CD14-positive monocyte (primary cell): ENCODE measurements around the gene SLC17A1. TPM values are rescaled to one million over a fixed set of nuclear protein-coding genes. Genes with fewer than 3 reads are reported as not detected.

Experiments used
- DNase-seq, 3 donors: peaks; one replicate each; pipeline ENCODE4 v3.0.0-alpha.2; 2011 to 2022
- H2AFZ ChIP-seq: 2 replicates; pipeline ENCODE4 v1.6.0; 2012; ENCODE audit warnings: mild to moderate bottlenecking, low read depth, low read length, inconsistent platforms; ENCODE audit not compliant: insufficient read depth, poor library complexity, severe bottlenecking
- H3K27ac ChIP-seq, 2 donors: 1 replicate in 1 of 2; 2 replicates in 1 of 2; pipeline ENCODE4 v1.5.1; 2012 to 2013; ENCODE audit warnings: low read length in 2 of 2, control low read depth in 1 of 2, inconsistent platforms in 1 of 2, low read depth in 1 of 2, mild to moderate bottlenecking in 1 of 2
- H3K27me3 ChIP-seq, 2 donors: one replicate each; pipeline versions ENCODE4 v1.6.0 to v1.6.1; 2011 to 2013; ENCODE audit warnings: low read length in 2 of 2; ENCODE audit not compliant: control insufficient read depth in 2 of 2, insufficient read depth in 2 of 2
- H3K36me3 ChIP-seq, 2 donors: replicated peaks in 1 of 2; 1 replicate in 1 of 2; 2 replicates in 1 of 2; pipeline versions ENCODE4 v1.5.1 to v1.6.1; 2012 to 2013; ENCODE audit warnings: low read length in 2 of 2, control low read depth in 1 of 2, inconsistent platforms in 1 of 2, mild to moderate bottlenecking in 1 of 2; ENCODE audit not compliant: insufficient read depth in 2 of 2, control insufficient read depth in 1 of 2
- H3K4me1 ChIP-seq, 2 donors: 1 replicate in 1 of 2; 2 replicates in 1 of 2; pipeline versions ENCODE4 v1.5.1 to v1.6.1; 2012 to 2013; ENCODE audit warnings: low read length in 2 of 2, control low read depth in 1 of 2, inconsistent platforms in 1 of 2, mild to moderate bottlenecking in 1 of 2, moderate library complexity in 1 of 2; ENCODE audit not compliant: insufficient read depth in 2 of 2, control insufficient read depth in 1 of 2
- H3K4me2 ChIP-seq: replicated peaks from 2 replicates; pipeline ENCODE3; 2012; ENCODE audit warnings: low read length, moderate library complexity, mild to moderate bottlenecking; ENCODE audit not compliant: poor library complexity, severe bottlenecking; ENCODE audit errors: extremely low read depth
- H3K4me3 ChIP-seq, 3 experiments: fragments of 200-600 bp in 1 of 3; sonication (generic) in 1 of 3; replicated peaks in 1 of 3; 1 replicate in 2 of 3; 2 replicates in 1 of 3; pipeline ENCODE4 v1.5.1; 2011 to 2013; ENCODE audit warnings: low read length in 3 of 3, mild to moderate bottlenecking in 3 of 3, control low read depth in 2 of 3, low read depth in 2 of 3, inconsistent platforms in 1 of 3, moderate library complexity in 1 of 3
- H3K79me2 ChIP-seq: 2 replicates; pipeline ENCODE4 v1.6.0; 2012; ENCODE audit warnings: mild to moderate bottlenecking, control low read depth, inconsistent platforms, low read length, moderate library complexity; ENCODE audit not compliant: insufficient read depth
- H3K9ac ChIP-seq: 2 replicates; pipeline ENCODE4 v1.6.0; 2017; ENCODE audit warnings: low read length, mild to moderate bottlenecking; ENCODE audit not compliant: insufficient read depth, poor library complexity, severe bottlenecking
- H3K9me3 ChIP-seq, 2 donors: replicated peaks in 1 of 2; 1 replicate in 1 of 2; 2 replicates in 1 of 2; pipeline versions ENCODE4 v1.5.1 to v1.6.1; 2012 to 2013; ENCODE audit warnings: low read length in 2 of 2, control low read depth in 1 of 2; ENCODE audit not compliant: control insufficient read depth in 1 of 2, insufficient read depth in 1 of 2
- H4K20me1 ChIP-seq: 2 replicates; pipeline ENCODE4 v1.6.0; 2012; ENCODE audit warnings: mild to moderate bottlenecking, low read length, control low read depth, moderate library complexity; ENCODE audit not compliant: insufficient read depth
- H3K27ac Mint-ChIP-seq, 7 donors: one replicate each; pipeline ENCODE4 v1.8.0; 2020; ENCODE audit warnings: mild to moderate bottlenecking in 7 of 7, mixed read lengths in 7 of 7, moderate library complexity in 6 of 7, inconsistent platforms in 2 of 7
- H3K27me3 Mint-ChIP-seq, 3 donors: one replicate each; pipeline ENCODE4 v1.8.0; 2021 to 2022; ENCODE audit warnings: low read depth in 3 of 3, mild to moderate bottlenecking in 3 of 3, mixed read lengths in 3 of 3, moderate library complexity in 3 of 3, inconsistent platforms in 1 of 3
- H3K36me3 Mint-ChIP-seq, 2 donors: one replicate each; pipeline ENCODE4 v1.8.0; 2020; ENCODE audit warnings: mixed read lengths in 2 of 2, inconsistent platforms in 1 of 2, mild to moderate bottlenecking in 1 of 2
- H3K4me1 Mint-ChIP-seq: one replicate; pipeline ENCODE4 v1.8.0; 2020; ENCODE audit warnings: mild to moderate bottlenecking, mixed read lengths
- H3K4me3 Mint-ChIP-seq, 2 donors: one replicate each; pipeline ENCODE4 v1.8.0; 2020; ENCODE audit warnings: mild to moderate bottlenecking in 2 of 2, mixed read lengths in 2 of 2, moderate library complexity in 1 of 2
- H3K9me3 Mint-ChIP-seq, 7 donors: one replicate each; pipeline ENCODE4 v1.8.0; 2020 to 2022; ENCODE audit warnings: mixed read lengths in 7 of 7, mild to moderate bottlenecking in 6 of 7, moderate library complexity in 6 of 7, inconsistent platforms in 2 of 7
- WGBS: methylation state at CpG from one replicate; pipeline ENCODE4 v1.1.5; 2013; ENCODE audit warnings: missing lambda C conversion rate; ENCODE audit not compliant: insufficient coverage; 5-methylcytosine and 5-hydroxymethylcytosine counted together
- intact Hi-C, 2 donors: fragments of 100-400 bp; cut with micrococcal nuclease; formaldehyde crosslinking; loops; one replicate each; pipeline versions ENCODE4 v1.15.0 to v1.15.1; 2023
- polyA plus RNA-seq, 3 donors: library from polyadenylated mRNA; depleted of rRNA in 1 of 3; unstranded in 2 of 3; stranded (reverse) in 1 of 3; fragments of 300-500 nt in 2 of 3; fragments of >200 nt in 1 of 3; fragmentation: Illumina TruSeq in 2 of 3; gene quantifications; 1 replicate in 2 of 3; 2 replicates in 1 of 3; pipeline ENCODE4 v1.2.3, GENCODE V29; 2012 to 2021
- TF ChIP-seq, protein P1 (sequence below): fragments of 200-600 bp; IDR thresholded peaks from one replicate; pipeline ENCODE4 v1.8.0; 2022; ENCODE audit warnings: antibody characterized with exemption, mild to moderate bottlenecking

The SLC17A1 gene
- polyA plus RNA-seq, 3 donors: not detected

GRCh38 chr6:25753079-25753478 lies 78.8 kb downstream of the SLC17A1 start:
- Histone ChIP-seq H3K4me2 (no peak overlapping the region), H4K20me1 (no peaks in the 10 kb centered on the region), H3K36me3 (no peaks in the 10 kb centered on the region), H3K9ac (no peak overlapping the region), H3K79me2 (no peaks in the 10 kb centered on the region), H3K4me3 (no peak overlapping the region), H3K9me3 (no peaks in the 10 kb centered on the region), H3K27me3 (no peaks in the 10 kb centered on the region), H2AFZ (no peak overlapping the region), H3K27ac (no peak overlapping the region), H3K4me1 (peaks cover 0 to 5% of the 10 kb centered on the region in 2 donors)
- Mint-ChIP-seq H3K4me3 (no peak overlapping the region), H3K4me1 (peaks cover 4% of the 10 kb centered on the region), H3K36me3 (no peaks in the 10 kb centered on the region), H3K27ac (no peak overlapping the region), H3K9me3 (no peaks in the 10 kb centered on the region), H3K27me3 (peaks cover 0 to 1% (median 0%) of the 10 kb centered on the region in 3 donors)
- TF ChIP-seq, protein P1, sequence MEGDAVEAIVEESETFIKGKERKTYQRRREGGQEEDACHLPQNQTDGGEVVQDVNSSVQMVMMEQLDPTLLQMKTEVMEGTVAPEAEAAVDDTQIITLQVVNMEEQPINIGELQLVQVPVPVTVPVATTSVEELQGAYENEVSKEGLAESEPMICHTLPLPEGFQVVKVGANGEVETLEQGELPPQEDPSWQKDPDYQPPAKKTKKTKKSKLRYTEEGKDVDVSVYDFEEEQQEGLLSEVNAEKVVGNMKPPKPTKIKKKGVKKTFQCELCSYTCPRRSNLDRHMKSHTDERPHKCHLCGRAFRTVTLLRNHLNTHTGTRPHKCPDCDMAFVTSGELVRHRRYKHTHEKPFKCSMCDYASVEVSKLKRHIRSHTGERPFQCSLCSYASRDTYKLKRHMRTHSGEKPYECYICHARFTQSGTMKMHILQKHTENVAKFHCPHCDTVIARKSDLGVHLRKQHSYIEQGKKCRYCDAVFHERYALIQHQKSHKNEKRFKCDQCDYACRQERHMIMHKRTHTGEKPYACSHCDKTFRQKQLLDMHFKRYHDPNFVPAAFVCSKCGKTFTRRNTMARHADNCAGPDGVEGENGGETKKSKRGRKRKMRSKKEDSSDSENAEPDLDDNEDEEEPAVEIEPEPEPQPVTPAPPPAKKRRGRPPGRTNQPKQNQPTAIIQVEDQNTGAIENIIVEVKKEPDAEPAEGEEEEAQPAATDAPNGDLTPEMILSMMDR: no peak
- intact Hi-C loops: no loop called here
- DNase-seq: no peak

DNA sequence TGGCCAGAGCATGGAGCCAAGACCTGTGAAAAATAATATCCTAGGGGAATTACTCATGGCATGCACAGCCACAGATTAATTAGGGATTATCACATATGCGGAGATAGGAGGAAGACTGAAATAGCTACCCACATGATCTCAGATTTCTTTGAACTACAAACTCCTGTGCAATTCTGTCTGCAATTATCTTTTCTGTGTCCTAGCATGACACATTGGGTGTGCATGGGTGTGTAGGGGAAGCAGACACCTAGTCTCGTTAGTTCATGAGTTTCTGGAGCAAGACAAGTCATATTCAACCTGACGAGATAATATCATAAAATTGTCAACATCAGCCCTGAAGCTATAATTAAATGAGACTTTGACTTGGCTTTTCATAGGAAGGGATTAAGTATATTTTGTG lies 80.9 kb downstream of the SLC17A1 start:
- TF ChIP-seq, protein P1: no peak
- no peak for DNase-seq
- Histone ChIP-seq H3K9ac (no peak overlapping the region), H3K36me3 (no peaks in the 10 kb centered on the region), H3K27me3 (no peaks in the 10 kb centered on the region), H3K4me2 (no peak overlapping the region), H3K4me1 (peaks cover 0 to 5% of the 10 kb centered on the region in 2 donors), H2AFZ (no peak overlapping the region), H4K20me1 (no peaks in the 10 kb centered on the region), H3K79me2 (no peaks in the 10 kb centered on the region), H3K9me3 (no peaks in the 10 kb centered on the region), H3K4me3 (no peak overlapping the region), H3K27ac (no peak overlapping the region)
- Mint-ChIP-seq H3K9me3 (no peaks in the 10 kb centered on the region), H3K27me3 (peaks cover 0 to 1% (median 0%) of the 10 kb centered on the region in 3 donors), H3K4me1 (peaks cover 4% of the 10 kb centered on the region), H3K27ac (no peak overlapping the region), H3K4me3 (no peak overlapping the region), H3K36me3 (no peaks in the 10 kb centered on the region)
- intact Hi-C loops: no loop called here
- 80% methylated on average over 1 of the region's 3 CpGs for WGBS
